Stomach (tissue), 4 donors: ENCODE measurements around the gene SSC5D.

Experiments used
- CTCF ChIP-seq, 7 experiments: fragments of 450-650 bp in 4 of 7; fragments of 200-600 bp in 3 of 7; sonication (generic) in 3 of 7; IDR thresholded peaks; one replicate each; pipeline ENCODE4 v1.5.1; 2016 to 2019; ENCODE audit warnings: antibody characterized with exemption in 7 of 7, control low read depth in 2 of 7, mild to moderate bottlenecking in 1 of 7
- POLR2A ChIP-seq, 4 donors: fragments of 450-650 bp; IDR thresholded peaks; one replicate each; pipeline ENCODE4 v1.6.1; 2016; ENCODE audit warnings: antibody characterized with exemption in 4 of 4, control low read depth in 2 of 4, mild to moderate bottlenecking in 1 of 4, moderate library complexity in 1 of 4

DNA sequence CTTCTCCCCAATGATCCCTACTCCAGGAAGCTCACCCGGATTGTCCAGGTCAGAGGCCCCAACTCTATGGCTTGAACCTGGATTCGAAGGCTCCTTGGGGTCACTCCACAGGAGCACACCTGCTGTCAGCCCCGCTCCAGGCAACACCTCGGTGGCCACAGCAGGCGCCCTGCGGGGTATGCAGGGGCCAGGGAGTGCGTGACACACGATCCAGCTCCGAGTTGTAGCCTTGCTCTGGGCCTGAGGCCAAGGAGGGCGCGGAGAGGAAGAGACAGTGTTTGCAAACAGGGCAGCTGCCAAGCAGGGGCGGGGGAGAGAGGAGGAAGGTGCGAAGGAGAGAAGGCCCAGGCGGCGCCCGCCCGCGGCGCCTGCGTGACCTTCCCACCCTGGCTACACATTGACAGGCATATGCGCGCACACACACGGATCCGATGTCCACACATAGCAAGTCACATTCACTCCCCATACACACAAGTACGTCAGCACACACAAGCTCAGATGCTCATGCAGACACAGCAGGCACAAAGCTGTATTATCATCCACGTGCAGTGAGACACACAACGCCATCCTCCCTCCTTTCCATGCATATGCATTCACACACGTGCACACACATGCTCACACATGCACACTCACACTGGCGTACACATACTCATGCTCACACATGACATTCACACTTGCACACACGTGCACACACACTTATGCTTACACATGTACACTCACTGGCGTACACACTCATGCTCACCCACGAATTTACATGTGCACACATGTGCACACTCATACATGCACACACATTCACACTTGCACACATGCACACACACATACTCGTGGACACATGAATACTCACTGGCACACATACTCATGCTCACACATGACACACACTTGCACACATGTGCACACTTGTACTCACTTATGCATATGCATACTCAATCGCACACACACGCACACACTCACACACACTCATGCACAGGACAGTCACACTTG lies 38.3 kb downstream of the SSC5D start:
- no peak for TF ChIP-seq POLR2A (IDR thresholded peaks at IDR 0.05)
- TF ChIP-seq CTCF (IDR thresholded peaks at IDR 0.05) = no peak
